Measurements from ENCODE around the gene DMRT1.

DNA sequence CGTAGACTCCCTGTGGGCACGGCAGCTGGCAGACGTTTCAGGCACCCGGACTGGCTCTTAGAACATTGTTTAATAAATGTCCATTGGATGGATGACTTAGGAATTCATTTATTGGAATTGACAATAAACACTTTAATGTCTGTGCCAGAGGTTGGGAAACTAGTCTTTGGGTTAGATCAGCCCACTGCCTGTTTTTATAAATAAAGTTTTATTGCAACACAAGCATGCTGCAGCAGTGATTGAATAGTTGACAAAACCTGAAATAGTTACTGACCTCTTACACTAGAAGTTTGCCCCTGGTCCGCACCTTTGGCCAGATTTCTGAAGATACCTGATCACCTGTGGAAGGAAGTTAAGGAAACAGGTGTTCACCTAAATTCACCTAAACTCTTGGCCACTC is 51.6 kb downstream of the DMRT1 start:
- TF ChIP-seq, protein P1, sequence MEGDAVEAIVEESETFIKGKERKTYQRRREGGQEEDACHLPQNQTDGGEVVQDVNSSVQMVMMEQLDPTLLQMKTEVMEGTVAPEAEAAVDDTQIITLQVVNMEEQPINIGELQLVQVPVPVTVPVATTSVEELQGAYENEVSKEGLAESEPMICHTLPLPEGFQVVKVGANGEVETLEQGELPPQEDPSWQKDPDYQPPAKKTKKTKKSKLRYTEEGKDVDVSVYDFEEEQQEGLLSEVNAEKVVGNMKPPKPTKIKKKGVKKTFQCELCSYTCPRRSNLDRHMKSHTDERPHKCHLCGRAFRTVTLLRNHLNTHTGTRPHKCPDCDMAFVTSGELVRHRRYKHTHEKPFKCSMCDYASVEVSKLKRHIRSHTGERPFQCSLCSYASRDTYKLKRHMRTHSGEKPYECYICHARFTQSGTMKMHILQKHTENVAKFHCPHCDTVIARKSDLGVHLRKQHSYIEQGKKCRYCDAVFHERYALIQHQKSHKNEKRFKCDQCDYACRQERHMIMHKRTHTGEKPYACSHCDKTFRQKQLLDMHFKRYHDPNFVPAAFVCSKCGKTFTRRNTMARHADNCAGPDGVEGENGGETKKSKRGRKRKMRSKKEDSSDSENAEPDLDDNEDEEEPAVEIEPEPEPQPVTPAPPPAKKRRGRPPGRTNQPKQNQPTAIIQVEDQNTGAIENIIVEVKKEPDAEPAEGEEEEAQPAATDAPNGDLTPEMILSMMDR (IDR thresholded peaks at IDR 0.05), result no peak
- TF ChIP-seq POLR2A (IDR thresholded peaks at IDR 0.05) (no peak), EP300 (IDR thresholded peaks at IDR 0.05) (no peak)

All from tibial nerve (tissue), 4 donors.